ENCODE results near the gene WTAP. TPM values are rescaled to one million over a fixed set of nuclear protein-coding genes. Genes with fewer than 3 reads are reported as not detected.
"Not testable (repeated sequence)": the region's sequence is repeated elsewhere in the genome, so short reads cannot be mapped to it uniquely, and the experiment has no call there.

WTAP gene
- total RNA-seq, 1 donor from 2014 or later: 88.3 TPM

DNA sequence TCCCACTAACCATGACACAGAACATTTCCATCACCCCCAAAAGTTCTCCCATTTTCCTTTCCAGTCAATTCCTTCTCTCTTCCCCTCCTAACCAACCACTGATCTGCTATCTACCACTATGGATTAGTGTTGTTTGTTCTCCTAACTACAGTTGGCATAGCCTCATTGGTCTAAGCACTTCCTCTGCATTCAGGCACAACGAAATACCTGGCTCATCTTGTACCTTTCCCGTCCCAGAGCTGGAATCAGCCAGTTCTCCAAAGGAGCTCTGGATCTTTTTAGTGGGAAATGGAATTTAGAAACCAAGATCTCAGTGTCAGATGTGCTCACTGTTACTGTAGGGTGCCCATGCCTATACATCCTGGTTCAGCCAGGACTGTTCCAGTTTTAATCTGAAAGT, 4.0 kb upstream of the WTAP start:
- no peak for TF ChIP-seq CTCF (IDR thresholded peaks at IDR 0.05; ENCODE audit: insufficient read depth, low read length, poor library complexity, severe bottlenecking)
- no peak for DNase-seq (ENCODE audit: low read depth)
- Histone ChIP-seq H3K36me3 (ENCODE audit: control insufficient read depth, insufficient read depth, low read length) (no peaks in the 10 kb centered on the region), H3K4me3 (ENCODE audit: low read depth, low read length) (no peak overlapping the region), H3K27me3 (ENCODE audit: control insufficient read depth, insufficient read depth, low read length) (no peaks in the 10 kb centered on the region)

DNA sequence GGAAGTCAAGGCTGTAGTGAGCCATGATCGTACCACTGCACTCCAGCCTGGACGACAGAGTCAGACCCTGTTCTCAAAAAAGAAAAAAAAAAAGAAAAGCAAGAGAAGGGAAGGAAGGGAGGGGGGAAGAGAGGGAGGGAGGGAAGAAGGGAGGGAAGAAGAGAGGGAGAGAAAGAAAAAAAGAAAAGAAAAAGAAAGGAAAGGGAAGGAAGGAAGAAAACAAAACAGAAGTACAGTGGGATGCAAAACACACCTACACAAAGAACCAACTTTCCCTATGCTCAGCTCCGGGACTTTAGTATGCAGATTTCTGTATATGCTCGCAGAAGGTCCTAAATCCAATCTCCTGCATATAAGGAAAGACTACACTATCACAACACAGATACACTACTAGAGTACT, 2.5 kb upstream of the WTAP start:
- H3K27me3 ChIP-seq (ENCODE audit: control insufficient read depth, insufficient read depth, low read length): no peaks in the 10 kb centered on the region
- H3K4me3 ChIP-seq (ENCODE audit: low read depth, low read length): no peak overlapping the region
- DNase-seq (ENCODE audit: low read depth): no peak
- no peaks in the 10 kb centered on the region for H3K36me3 ChIP-seq (ENCODE audit: control insufficient read depth, insufficient read depth, low read length)
- TF ChIP-seq CTCF (IDR thresholded peaks at IDR 0.05; ENCODE audit: insufficient read depth, low read length, poor library complexity, severe bottlenecking): no peak

GRCh38 chr6:159725208-159725607, 2.1 kb upstream of the WTAP start:
- not testable (repeated sequence) for H3K36me3 ChIP-seq (ENCODE audit: control insufficient read depth, insufficient read depth, low read length); H3K4me3 ChIP-seq (ENCODE audit: low read depth, low read length); H3K27me3 ChIP-seq (ENCODE audit: control insufficient read depth, insufficient read depth, low read length); DNase-seq (ENCODE audit: low read depth)

GRCh38 chr6:159726255-159726917, 920 bp upstream of the WTAP start:
- H3K27me3 ChIP-seq (ENCODE audit: control insufficient read depth, insufficient read depth, low read length): no peaks in the 10 kb centered on the region
- no peak for DNase-seq (ENCODE audit: low read depth)
- no peak for TF ChIP-seq CTCF (IDR thresholded peaks at IDR 0.05; ENCODE audit: insufficient read depth, low read length, poor library complexity, severe bottlenecking)
- peak overlapping the region; percentile 95 for H3K4me3 ChIP-seq (ENCODE audit: low read depth, low read length)
- no peaks in the 10 kb centered on the region for H3K36me3 ChIP-seq (ENCODE audit: control insufficient read depth, insufficient read depth, low read length)

DNA sequence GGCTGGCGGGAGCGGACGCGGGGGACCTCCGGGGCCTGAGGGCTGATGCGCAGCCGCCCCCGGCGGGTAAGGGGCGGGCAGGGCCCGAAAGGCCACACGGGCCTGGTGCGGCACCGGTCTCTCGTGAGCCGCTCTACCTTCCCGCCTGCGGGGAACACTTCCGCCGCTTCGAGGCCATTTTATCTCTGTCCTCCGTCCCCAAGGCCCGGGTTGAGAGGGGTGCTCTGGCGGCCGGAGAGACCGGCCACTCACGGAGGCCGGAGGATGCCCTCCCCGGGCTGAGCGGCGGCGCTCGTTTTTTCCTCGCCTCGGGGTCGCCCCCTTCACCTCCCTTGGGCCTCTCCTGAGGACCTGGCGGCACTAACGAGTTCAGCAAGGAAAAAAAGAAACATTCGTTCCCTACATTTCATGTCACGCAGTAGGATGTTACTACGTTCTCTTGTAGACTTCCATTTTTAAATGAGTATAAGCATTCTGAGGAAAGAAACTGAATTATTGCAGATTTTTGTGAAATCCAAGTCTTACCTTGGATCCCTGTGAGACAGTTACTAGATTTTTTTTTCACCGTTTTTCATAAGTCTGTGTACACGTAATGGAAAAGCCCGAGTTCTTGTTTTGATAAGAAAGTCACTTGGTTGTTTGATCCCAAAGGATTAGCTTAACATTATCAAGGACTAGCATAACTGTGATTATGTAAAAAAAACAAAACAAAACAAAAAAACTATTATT, 575 bp downstream of the WTAP start:
- no peak for TF ChIP-seq CTCF (IDR thresholded peaks at IDR 0.05; ENCODE audit: insufficient read depth, low read length, poor library complexity, severe bottlenecking)
- Histone ChIP-seq H3K36me3 (ENCODE audit: control insufficient read depth, insufficient read depth, low read length) (no peaks in the 10 kb centered on the region), H3K4me3 (ENCODE audit: low read depth, low read length) (peak overlapping the region; percentile 95), H3K27me3 (ENCODE audit: control insufficient read depth, insufficient read depth, low read length) (no peaks in the 10 kb centered on the region)
- no peak for DNase-seq (ENCODE audit: low read depth)

- no peak for TF ChIP-seq CTCF (IDR thresholded peaks at IDR 0.05; ENCODE audit: insufficient read depth, low read length, poor library complexity, severe bottlenecking)
- Histone ChIP-seq H3K27me3 (ENCODE audit: control insufficient read depth, insufficient read depth, low read length) (no peaks in the 10 kb centered on the region), H3K36me3 (ENCODE audit: control insufficient read depth, insufficient read depth, low read length) (no peaks in the 10 kb centered on the region), H3K4me3 (ENCODE audit: low read depth, low read length) (peak overlapping the region; percentile 95)
- no peak for DNase-seq (ENCODE audit: low read depth)
These were observed 1.2 kb downstream of the WTAP start for GRCh38 chr6:159728531-159728964.
